Hepatocyte (in vitro differentiated cells): ENCODE measurements around the gene KLHL26. TPM values are rescaled to one million over a fixed set of nuclear protein-coding genes. Genes with fewer than 3 reads are reported as not detected.

Experiments
- DNase-seq: peaks from one replicate; pipeline ENCODE4 v3.0.0-alpha.2; 2016; ENCODE audit warnings: low spot score
- H2AFZ ChIP-seq: fragments of 200-600 bp; sonication (generic); 2 replicates; pipeline ENCODE4 v1.6.0; 2016; ENCODE audit warnings: antibody characterized with exemption, mild to moderate bottlenecking
- H3K27ac ChIP-seq: fragments of 200-600 bp; sonication (generic); 2 replicates; pipeline ENCODE4 v1.5.1; 2016; ENCODE audit warnings: mild to moderate bottlenecking
- H3K27me3 ChIP-seq: fragments of 200-600 bp; sonication (generic); 2 replicates; pipeline ENCODE4 v1.6.1; 2016
- H3K36me3 ChIP-seq: fragments of 200-600 bp; sonication (generic); replicated peaks from 2 replicates; pipeline ENCODE4 v1.5.1; 2016; ENCODE audit warnings: low read depth; ENCODE audit not compliant: insufficient read depth
- H3K4me1 ChIP-seq: fragments of 200-600 bp; sonication (generic); 2 replicates; pipeline ENCODE4 v1.5.1; 2016; ENCODE audit warnings: mild to moderate bottlenecking, moderate library complexity; ENCODE audit not compliant: insufficient read depth
- H3K4me2 ChIP-seq: fragments of 200-600 bp; sonication (generic); 2 replicates; pipeline ENCODE4 v1.6.0; 2016
- H3K4me3 ChIP-seq: fragments of 200-600 bp; sonication (generic); 2 replicates; pipeline ENCODE4 v1.5.1; 2016; ENCODE audit warnings: mild to moderate bottlenecking
- H3K79me2 ChIP-seq: fragments of 200-600 bp; sonication (generic); 2 replicates; pipeline ENCODE4 v1.6.0; 2017; ENCODE audit warnings: mild to moderate bottlenecking
- H3K9me2 ChIP-seq: fragments of 200-600 bp; sonication (generic); replicated peaks from 2 replicates; pipeline ENCODE4 v1.6.0; 2017; ENCODE audit warnings: mild to moderate bottlenecking; ENCODE audit not compliant: insufficient read depth
- H3K9me3 ChIP-seq: fragments of 200-600 bp; sonication (generic); 2 replicates; pipeline ENCODE4 v1.5.1; 2016; ENCODE audit warnings: low read depth, mild to moderate bottlenecking
- H4K20me1 ChIP-seq: fragments of 200-600 bp; sonication (generic); 2 replicates; pipeline ENCODE4 v1.6.0; 2016; ENCODE audit warnings: mild to moderate bottlenecking; ENCODE audit not compliant: insufficient read depth, poor library complexity, severe bottlenecking
- EZH2 ChIP-seq: fragments of 200-600 bp; sonication (generic); IDR thresholded peaks from 2 replicates; pipeline ENCODE4 v1.6.1; 2016; ENCODE audit warnings: antibody characterized with exemption, mild to moderate bottlenecking, borderline replicate concordance
- EZH2phosphoT487 ChIP-seq: fragments of 200-600 bp; sonication (generic); IDR thresholded peaks from one replicate; pipeline ENCODE4 v1.6.1; 2018; ENCODE audit warnings: antibody characterized with exemption, mild to moderate bottlenecking, low read depth, moderate library complexity; ENCODE audit not compliant: unreplicated experiment, severe bottlenecking
- WGBS: methylation state at CpG from one replicate; pipeline ENCODE4 v1.1.6; 2016; ENCODE audit warnings: low lambda C conversion rate; ENCODE audit errors: missing lambda C conversion rate; 5-methylcytosine and 5-hydroxymethylcytosine counted together
- polyA plus RNA-seq: library from polyadenylated mRNA; unstranded; fragments of >200 nt; fragmentation: Nextera tagmentation; extraction: Ambion mirVana; gene quantifications from 2 replicates; pipeline ENCODE4 v1.2.1, GENCODE V29; 2016
- total RNA-seq: library from RNA; depleted of rRNA; stranded (reverse); fragments of >200 nt; gene quantifications from 2 replicates; pipeline ENCODE4 v1.2.3, GENCODE V29; 2014
- TF ChIP-seq, protein P1 (sequence below): fragments of 200-600 bp; sonication (generic); IDR thresholded peaks from 2 replicates; pipeline ENCODE4 v1.5.1; 2016; ENCODE audit warnings: antibody characterized with exemption, mild to moderate bottlenecking; ENCODE audit not compliant: poor library complexity

Gene KLHL26
- total and polyA plus RNA-seq, 2 experiments from 2014 or later: 5.0 to 7.6 TPM

DNA sequence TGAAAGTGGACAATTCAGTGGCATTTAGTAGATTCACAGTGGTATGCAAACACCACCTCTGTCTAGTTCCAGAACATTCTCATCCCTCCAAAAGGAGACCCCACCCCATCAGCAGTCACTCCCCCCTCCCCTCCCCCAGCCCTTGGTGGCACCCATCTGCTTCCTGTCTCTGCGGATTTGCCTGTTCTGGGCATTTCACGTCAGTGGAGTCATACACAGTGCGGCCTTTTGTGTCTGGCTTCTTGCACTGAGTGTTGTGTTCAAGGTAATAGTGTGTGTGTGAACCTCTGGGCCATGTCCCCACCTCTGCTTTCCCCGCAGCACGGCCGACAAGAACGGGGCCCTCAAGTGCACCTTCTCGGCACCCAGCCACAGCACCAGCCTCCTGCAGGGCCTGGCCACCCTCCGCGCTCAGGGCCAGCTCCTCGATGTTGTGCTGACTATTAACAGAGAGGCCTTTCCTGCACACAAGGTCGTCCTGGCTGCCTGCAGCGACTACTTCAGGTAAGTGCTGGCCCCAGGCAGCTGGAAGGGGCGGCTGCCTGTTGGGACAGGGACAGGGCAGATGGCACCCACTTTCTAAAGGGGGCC lies 27.2 kb downstream of the KLHL26 start:
- Histone ChIP-seq H3K4me2 (no peak overlapping the region), H3K4me3 (no peak overlapping the region), H3K4me1 (peaks cover 10% of the 10 kb centered on the region), H2AFZ (no peak overlapping the region), H4K20me1 (no peaks in the 10 kb centered on the region), H3K36me3 (no peaks in the 10 kb centered on the region), H3K27me3 (no peaks in the 10 kb centered on the region), H3K9me2 (no peaks in the 10 kb centered on the region), H3K27ac (no peak overlapping the region), H3K79me2 (no peaks in the 10 kb centered on the region), H3K9me3 (no peaks in the 10 kb centered on the region)
- DNase-seq: no peak
- WGBS: 82% methylated on average over 14 of the region's 14 CpGs
- TF ChIP-seq EZH2phosphoT487 (no peak), EZH2 (no peak)
- TF ChIP-seq, protein P1, sequence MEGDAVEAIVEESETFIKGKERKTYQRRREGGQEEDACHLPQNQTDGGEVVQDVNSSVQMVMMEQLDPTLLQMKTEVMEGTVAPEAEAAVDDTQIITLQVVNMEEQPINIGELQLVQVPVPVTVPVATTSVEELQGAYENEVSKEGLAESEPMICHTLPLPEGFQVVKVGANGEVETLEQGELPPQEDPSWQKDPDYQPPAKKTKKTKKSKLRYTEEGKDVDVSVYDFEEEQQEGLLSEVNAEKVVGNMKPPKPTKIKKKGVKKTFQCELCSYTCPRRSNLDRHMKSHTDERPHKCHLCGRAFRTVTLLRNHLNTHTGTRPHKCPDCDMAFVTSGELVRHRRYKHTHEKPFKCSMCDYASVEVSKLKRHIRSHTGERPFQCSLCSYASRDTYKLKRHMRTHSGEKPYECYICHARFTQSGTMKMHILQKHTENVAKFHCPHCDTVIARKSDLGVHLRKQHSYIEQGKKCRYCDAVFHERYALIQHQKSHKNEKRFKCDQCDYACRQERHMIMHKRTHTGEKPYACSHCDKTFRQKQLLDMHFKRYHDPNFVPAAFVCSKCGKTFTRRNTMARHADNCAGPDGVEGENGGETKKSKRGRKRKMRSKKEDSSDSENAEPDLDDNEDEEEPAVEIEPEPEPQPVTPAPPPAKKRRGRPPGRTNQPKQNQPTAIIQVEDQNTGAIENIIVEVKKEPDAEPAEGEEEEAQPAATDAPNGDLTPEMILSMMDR: no peak

- H3K79me2 ChIP-seq: no peaks in the 10 kb centered on the region
- no peaks in the 10 kb centered on the region for H3K36me3 ChIP-seq
- DNase-seq: no peak
- H3K4me3 ChIP-seq: no peak overlapping the region
- 91% methylated on average over 22 of the region's 22 CpGs for WGBS
- no peaks in the 10 kb centered on the region for H3K9me3 ChIP-seq
- no peak overlapping the region for H3K27ac ChIP-seq
- H3K4me2 ChIP-seq: no peak overlapping the region
- peaks cover 10% of the 10 kb centered on the region for H3K4me1 ChIP-seq
- H3K9me2 ChIP-seq: no peaks in the 10 kb centered on the region
- TF ChIP-seq, protein P1: no peak
- no peak for TF ChIP-seq EZH2phosphoT487
- no peak overlapping the region for H2AFZ ChIP-seq
- H3K27me3 ChIP-seq: no peaks in the 10 kb centered on the region
- no peaks in the 10 kb centered on the region for H4K20me1 ChIP-seq
These were observed 29.0 kb downstream of the KLHL26 start for GRCh38 chr19:18665771-18666202.

DNA sequence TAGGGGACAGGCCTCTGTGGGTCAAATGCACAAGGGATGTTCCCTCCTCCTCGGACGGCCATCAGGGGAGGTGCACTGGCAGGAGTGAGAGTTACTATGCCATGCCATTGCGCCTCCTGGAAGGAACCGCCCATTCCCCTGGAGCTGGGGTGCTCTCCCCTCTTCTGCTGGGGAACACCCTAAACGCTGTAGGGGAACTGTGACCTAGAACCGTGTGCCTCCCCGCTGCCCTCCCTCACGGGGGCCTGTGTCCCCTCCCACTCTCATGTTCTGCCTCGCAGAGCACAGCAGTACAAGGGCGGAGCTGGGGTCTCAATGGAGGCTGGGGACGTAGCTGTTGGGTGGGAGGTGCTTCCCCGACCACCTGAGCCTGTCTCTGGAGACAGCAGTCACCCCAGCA lies 29.5 kb downstream of the KLHL26 start:
- H3K36me3 ChIP-seq: no peaks in the 10 kb centered on the region
- no peaks in the 10 kb centered on the region for H3K79me2 ChIP-seq
- no peak overlapping the region for H3K4me3 ChIP-seq
- H3K4me1 ChIP-seq: peaks cover 15% of the 10 kb centered on the region
- H4K20me1 ChIP-seq: no peaks in the 10 kb centered on the region
- no peaks in the 10 kb centered on the region for H3K9me2 ChIP-seq
- TF ChIP-seq, protein P1: no peak
- TF ChIP-seq EZH2 (no peak), EZH2phosphoT487 (no peak)
- H3K4me2 ChIP-seq: no peak overlapping the region
- H3K9me3 ChIP-seq: no peaks in the 10 kb centered on the region
- no peak overlapping the region for H3K27ac ChIP-seq
- H2AFZ ChIP-seq: no peak overlapping the region
- H3K27me3 ChIP-seq: no peaks in the 10 kb centered on the region
- DNase-seq: no peak
- WGBS: 89% methylated on average over 12 of the region's 12 CpGs
